ENCODE data around the gene ANKRA2.

GRCh38 chr5:73531356-73531755 is 34.1 kb downstream of the ANKRA2 start:
- TF ChIP-seq, protein P1, sequence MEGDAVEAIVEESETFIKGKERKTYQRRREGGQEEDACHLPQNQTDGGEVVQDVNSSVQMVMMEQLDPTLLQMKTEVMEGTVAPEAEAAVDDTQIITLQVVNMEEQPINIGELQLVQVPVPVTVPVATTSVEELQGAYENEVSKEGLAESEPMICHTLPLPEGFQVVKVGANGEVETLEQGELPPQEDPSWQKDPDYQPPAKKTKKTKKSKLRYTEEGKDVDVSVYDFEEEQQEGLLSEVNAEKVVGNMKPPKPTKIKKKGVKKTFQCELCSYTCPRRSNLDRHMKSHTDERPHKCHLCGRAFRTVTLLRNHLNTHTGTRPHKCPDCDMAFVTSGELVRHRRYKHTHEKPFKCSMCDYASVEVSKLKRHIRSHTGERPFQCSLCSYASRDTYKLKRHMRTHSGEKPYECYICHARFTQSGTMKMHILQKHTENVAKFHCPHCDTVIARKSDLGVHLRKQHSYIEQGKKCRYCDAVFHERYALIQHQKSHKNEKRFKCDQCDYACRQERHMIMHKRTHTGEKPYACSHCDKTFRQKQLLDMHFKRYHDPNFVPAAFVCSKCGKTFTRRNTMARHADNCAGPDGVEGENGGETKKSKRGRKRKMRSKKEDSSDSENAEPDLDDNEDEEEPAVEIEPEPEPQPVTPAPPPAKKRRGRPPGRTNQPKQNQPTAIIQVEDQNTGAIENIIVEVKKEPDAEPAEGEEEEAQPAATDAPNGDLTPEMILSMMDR (conservative IDR thresholded peaks at IDR 0.05; ENCODE audit: low read length): no peak
- no peak for TF ChIP-seq EZH2phosphoT487 (IDR thresholded peaks at IDR 0.05; ENCODE audit: borderline replicate concordance)

Data from Loucy (cell line).